ENCODE measurements around the gene WNT7A. TPM values are rescaled to one million over a fixed set of nuclear protein-coding genes. Genes with fewer than 3 reads are reported as not detected.
A peak's percentile ranks its signal among the peaks of the same experiment; 100 is the strongest.
"Not testable (repeated sequence)": the region's sequence is repeated elsewhere in the genome, so short reads cannot be mapped to it uniquely, and the experiment has no call there.

WNT7A gene
- total RNA-seq, 1 donor from 2014 or later = 0.10 TPM

- no peak for DNase-seq
Observed at GRCh38 chr3:13865106-13865505, 14.8 kb downstream of the WNT7A start.

DNA sequence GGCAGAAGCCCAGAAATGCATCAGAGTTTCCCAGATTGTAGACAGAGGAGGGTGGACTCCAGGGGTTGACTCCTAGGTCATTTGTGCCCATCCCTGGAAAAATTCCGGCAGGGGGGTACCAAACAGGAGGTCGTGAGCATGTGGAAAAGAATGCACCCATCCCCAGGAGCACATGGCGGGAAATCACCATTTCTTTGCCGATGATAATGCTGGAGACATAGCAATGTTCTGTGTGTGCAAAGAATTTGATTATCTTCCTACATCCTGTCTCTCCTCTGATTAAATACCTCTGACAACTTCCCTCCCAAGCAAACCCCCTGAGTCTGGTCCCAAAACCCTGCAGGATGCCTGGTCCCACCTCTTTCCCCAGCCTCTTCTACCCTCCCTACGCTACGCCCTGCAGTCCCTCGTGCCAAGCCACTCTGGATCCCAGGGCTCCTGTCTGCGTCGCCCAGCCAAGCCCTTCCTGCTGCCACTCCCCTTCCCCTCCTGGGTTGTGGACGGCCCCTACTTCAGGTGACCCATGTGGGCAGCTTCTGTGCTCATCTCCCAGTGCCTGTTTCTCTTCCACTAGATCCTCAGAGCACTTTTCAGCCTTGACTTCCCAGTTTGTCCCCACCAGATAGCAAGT, 15.8 kb downstream of the WNT7A start:
- no peak for DNase-seq

DNA sequence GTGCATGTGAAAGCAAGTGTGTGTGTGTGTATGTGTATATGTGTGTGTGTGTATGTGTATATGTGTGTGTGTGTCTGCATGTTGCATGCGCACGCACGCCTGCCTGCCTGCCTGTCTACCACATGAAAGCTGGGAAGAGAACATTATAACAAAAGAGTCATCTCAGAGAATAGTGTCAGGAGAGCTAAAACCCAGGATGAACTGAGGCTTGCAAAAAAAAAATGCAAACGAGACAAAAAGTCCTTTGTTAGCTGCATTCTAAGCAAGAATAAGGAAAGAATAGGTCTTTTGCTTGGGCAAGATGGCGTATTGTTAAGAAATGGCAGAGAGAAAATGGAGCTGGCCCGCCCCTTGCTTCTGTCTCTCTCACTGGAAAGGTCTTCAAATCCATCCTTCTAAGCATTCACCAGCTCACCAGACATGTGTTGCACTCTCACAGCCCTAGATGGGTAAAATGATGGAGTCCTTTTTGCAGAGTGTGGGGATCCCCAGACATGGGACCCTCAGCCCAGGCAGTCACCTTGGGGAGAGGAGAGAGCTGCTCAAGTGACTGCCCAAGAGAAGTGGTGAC, 16.4 kb downstream of the WNT7A start:
- no peak for DNase-seq

DNA sequence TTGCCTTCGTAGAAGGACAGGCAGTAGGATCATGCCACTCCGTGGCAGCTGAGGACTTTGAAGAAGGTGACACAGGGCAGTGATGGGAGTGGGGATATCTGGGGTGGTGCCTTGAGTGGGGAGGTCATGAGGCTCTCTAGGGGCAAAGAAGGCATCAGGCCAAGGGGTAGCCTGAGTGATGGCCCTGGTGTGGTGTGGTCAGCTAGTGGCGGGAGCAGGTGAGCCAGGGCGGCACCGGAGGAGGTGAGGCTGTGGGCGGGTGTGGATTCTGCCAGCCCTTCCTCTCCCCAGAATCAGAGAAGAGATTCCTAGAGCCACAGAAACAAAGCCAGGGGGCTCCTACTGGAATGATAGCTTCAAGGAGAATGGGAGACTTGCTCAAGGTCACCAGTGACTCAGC, 18.4 kb downstream of the WNT7A start:
- DNase-seq = no peak

DNA sequence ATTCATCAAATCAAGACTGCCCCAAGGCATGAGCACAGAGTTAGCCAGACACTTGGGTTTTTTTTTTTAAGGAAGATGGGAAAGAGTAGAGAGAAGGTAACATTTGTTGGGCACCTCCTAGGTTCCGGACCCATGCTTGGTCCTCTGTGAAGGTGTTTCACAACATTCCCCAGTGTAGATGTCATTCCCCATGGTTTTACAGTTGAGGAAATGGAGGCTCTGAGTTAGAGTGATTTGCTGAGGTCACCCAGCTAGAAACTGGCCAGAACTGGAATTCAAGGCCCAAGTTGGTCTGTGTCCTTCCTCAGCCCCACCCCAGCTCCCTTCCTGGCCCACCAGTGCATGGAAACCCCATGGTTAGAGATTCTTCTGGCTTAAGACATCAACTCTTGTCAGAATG, 19.9 kb downstream of the WNT7A start:
- DNase-seq = no peak

- no peak for DNase-seq
Observed at GRCh38 chr3:13858768-13859520, 20.9 kb downstream of the WNT7A start.

DNA sequence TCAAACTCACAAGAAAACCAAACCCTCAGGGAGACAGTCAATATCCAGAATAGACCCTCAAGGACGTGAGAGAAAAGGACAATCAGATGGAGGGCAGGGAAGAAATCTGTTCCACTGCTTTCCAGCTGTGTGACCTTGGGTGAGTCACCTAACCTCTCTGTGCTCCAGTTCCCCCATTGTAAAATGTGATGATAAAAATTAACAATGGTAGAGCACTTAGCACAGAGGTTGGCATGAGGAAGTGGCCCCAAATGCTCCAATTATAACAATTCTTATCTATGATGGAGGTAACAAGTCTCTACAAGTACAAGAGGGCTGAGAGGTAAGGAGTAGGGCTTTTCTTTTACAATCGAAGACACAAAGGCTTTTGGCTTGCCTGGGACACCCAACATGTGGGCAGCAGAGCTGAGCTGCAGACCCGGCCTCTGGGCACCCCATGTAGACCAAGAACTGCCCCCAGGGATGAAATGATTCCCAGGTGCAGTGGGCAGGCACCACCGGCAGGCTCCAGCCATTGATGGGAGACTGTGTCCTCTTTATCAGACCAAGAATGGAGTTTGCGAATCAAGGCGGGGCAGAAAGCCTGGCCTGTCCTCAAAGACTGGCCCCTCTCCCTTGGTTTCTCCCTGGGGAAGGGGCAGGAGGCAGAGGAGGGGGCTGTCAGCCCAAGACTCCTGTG, 22.0 kb downstream of the WNT7A start:
- DNase-seq = no peak

- DNase-seq = not testable (repeated sequence)
Observed at GRCh38 chr3:13856628-13857027, 23.2 kb downstream of the WNT7A start.

DNA sequence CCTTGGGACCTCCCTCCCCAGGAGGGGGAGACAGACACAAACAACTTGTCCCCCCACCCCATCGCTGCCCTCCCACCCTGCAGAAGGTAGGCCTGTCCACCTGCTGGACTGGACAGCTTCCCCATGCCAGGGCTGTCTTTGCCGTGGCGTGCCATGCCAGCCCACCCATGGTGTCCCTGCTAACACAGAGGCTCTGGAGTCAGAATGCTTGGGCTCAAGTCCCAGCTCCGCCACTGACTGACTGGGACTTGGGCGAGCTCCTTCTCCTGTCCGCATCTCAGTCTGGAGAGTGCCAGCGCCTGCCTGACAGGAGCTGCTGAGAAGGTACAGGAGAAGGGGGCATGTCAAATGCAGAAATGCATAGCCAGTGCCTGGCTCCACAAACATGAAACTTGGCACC, 23.9 kb downstream of the WNT7A start:
- no peak for DNase-seq

- no peak for DNase-seq
Observed at GRCh38 chr3:13854492-13854891, 25.4 kb downstream of the WNT7A start.

- no peak for DNase-seq
Observed at GRCh38 chr3:13853978-13854296, 25.9 kb downstream of the WNT7A start.

DNA sequence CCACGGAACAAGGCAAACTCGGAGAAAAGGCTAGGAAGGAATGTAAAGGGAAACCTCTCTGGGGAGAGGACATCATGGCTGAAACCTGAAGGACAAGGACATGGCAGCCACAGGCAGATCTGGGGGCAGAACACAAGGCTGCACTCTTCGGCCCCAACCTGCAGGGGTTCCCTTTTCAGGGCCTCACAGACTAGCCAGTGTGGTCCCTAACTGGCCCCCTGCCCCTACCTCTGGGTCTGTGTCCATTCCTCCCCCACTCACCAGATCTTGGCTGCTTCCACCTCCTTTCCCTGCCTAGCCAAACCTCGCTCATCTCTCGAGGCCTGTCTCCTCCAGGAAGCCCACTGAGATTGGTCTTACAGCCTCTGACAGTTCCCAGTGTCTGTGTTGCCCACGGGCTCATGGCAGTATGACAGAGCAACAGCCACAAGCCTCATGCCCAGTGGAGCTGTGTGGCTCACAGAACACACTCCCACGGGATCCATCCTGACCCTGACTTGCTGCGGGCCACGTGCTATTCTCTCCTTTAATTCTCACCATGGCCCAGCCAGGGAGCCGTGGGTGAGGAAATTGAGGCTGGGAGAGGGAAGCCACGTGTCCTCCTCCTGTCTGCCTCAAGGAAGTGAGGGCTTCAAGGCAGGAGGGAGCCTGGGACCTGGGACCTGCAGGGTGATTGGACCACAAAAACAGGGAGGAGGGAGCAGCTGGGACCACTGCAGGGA, 26.5 kb downstream of the WNT7A start:
- no peak for DNase-seq

DNA sequence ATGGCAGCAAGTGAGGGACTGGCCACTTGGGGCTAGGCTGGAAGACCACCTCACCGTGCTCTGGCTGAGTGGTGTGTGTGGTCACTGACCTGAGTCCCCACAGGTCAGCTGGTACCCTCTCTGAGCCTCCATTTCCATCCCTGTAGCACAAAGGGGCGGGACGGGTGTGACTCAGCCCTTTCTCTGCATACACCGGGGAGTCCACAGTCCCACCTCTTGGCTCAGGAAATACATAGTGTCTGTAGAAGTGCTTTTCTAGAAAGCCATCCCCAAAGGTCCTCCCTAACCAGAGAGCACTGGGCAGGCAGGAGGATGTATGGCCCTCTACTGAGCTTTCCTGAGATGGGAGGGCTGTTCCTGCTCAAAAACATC, 27.2 kb downstream of the WNT7A start:
- DNase-seq = no peak

GRCh38 chr3:13851997-13852637, 27.8 kb downstream of the WNT7A start:
- DNase-seq = peak; percentile 2

DNA sequence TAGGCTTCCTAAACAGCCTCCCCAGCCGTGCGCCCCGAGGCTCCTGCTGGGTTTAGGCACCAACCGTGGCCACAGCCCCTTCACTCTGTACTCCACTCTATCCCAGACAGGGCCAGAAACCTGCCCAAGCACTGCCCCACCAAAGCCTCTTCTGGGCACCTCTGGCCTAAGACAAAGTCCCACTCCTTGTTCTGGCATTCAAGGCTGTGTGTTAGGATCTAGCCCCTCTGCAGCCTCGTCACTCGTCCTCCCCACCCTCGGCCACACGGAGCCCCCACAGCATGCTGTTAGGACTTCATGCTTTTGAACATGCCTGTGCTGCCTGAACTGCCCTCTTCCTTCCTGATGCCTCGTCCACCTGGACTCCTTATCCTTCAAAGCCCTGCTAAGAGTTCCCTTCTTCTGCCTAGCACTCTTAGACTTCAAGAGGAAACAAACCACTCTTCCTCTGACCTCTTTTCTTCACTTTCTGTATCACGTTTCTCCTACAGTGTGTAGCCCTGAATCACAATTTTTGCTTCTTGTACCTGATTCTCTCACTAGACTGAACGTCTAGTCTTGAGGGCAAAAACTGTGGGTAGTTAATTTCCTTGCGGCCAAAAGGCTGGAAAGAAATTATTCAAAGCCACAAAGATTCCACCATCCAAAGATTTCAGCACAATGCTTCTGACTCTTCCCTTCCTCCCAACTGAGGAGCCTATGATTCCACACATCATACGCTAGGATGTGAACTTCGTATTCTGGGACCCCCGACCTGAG, 28.6 kb downstream of the WNT7A start:
- no peak for DNase-seq

DNA sequence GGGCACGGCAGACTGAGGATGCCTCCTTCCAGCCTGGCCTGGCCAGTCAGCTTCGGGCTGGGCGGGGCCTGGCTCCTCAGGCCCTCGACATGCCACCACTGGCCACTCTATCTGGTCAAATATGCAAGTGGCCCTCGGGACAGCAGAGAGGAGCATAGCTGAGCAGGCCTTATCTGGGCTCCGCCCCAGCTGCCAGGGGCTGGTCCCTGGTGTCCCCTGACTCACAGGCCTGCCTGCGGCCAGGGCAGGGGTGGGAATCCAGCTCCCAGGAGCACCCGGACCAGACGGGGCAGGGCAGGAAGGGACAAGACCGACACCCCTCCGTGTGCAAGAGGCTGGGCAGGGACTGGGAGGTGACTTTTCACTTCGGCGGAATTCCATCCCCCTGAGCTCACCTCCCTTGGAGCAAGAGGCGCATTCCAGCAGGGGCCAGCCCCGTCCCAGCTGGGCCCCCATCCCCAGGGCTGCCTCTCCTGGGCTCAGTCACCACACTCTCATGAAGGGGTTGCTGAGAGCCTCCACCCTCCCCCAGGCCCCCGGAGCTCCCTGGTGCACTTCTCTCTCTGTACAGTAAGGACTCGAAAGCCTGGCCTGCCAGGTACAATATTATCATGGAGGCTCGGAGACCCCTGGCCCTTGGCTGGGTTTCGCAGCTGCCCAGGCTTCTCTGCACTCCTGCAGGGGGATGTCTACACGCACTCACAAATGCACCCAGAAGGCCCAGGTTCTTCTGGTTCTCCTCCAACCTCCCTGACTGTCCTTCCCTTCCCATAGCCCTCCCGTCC, 29.5 kb downstream of the WNT7A start:
- DNase-seq = peak; percentile 11

DNA sequence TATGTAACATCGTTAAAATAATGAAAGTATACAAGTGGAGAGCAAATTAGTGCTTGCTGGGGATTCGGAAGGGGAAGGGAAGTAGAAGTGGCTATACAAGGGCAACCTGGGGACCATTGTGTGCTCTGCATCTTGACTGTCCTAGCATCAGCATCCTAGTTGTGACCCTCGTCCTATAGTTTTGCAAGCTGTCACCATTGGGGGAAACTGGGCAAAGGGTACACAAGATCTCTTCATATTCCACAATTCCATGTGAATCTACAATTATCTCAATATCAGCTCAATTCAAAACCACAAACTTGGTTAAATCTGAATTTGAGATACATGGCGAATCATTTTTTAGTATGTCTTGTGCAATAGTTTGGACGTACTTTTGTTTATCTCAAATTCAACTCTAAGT, 30.9 kb downstream of the WNT7A start:
- no peak for DNase-seq

- no peak for DNase-seq
Observed at GRCh38 chr3:13846716-13847570, 32.9 kb downstream of the WNT7A start.

DNA sequence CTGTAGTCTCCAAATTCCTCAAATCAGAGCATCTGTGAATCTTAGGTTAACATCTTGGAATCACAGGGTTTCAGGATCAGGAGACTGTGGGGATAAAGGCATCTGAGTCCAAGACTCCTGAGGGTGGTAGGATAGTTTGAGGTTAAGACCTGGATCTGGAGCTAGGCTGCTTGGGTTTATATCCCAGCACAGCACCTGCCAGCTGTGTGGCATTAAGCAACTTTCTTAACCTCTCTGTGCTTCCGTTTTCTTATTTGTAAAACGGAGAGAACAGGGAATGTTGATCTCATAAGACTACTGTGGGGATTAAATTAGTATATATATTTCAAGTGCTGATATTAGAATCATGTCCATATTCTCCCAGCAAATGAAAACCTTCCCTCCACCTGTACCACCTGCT, 33.6 kb downstream of the WNT7A start:
- no peak for DNase-seq

GRCh38 chr3:13845806-13846205, 34.1 kb downstream of the WNT7A start:
- no peak for DNase-seq
